ENCODE data around the gene ACOT11. TPM values are rescaled to one million over a fixed set of nuclear protein-coding genes. Genes with fewer than 3 reads are reported as not detected.

ACOT11 gene
- total and polyA plus RNA-seq, 2 of the 4 experiments (the other 2 are of a cell fraction), result 2.5 to 2.7 TPM

- Histone ChIP-seq H3K79me1 (ENCODE audit: low read depth in 1 of 2, low read length in 2 of 2) (no peaks in the 10 kb centered on the region), H3K36me3 (ENCODE audit: control insufficient read depth, insufficient read depth, low read length) (no peaks in the 10 kb centered on the region), H2AFZ (replicated peaks; ENCODE audit: low read length, poor library complexity) (peak overlapping the region; percentile 87), H2BK120ac (ENCODE audit: low read depth, low read length) (no peak overlapping the region), H4K20me1 (ENCODE audit: insufficient read depth, low read length) (no peaks in the 10 kb centered on the region), H2AK5ac (ENCODE audit: low read depth, low read length) (no peak overlapping the region), H2AK9ac (replicated peaks; ENCODE audit: low read depth, low read length, poor library complexity) (peak overlapping the region; percentile 71), H3K4me3 (ENCODE audit: insufficient read depth, low read depth, low read length) (no peak overlapping the region), H3K18ac (ENCODE audit: low read depth, low read length) (no peak overlapping the region), H3K4me1 (ENCODE audit: control insufficient read depth, insufficient read depth, low read length) (peaks cover 3% of the 10 kb centered on the region; the same call in 1 of the 2 replicates), H3K9me1 (ENCODE audit: insufficient read depth, low read length) (no peaks in the 10 kb centered on the region; the same call in 1 of the 2 replicates), H3K23ac (ENCODE audit: low read depth, low read length) (no peak overlapping the region), H3K4ac (ENCODE audit: low read depth, low read length) (peak overlapping the region; percentile 64), H4K5ac (ENCODE audit: low read depth, low read length) (no peak overlapping the region; the same call in 1 of the 2 replicates), H4K91ac (ENCODE audit: insufficient read depth, low read depth, low read length) (no peak overlapping the region; the same call in 1 of the 2 replicates), H4K8ac (ENCODE audit: low read depth in 2 of 2, low read length in 2 of 2) (peak overlapping the region in 1 of 2 experiments; percentile 22; a peak in 1 of 4 replicates), H3K9me3 (ENCODE audit: control insufficient read depth, insufficient read depth, low read length) (no peaks in the 10 kb centered on the region), H3K27me3 (ENCODE audit: control insufficient read depth, insufficient read depth, low read length) (peaks cover 2% of the 10 kb centered on the region; the same call in 1 of the 2 replicates), H3K56ac (ENCODE audit: extremely low read depth, insufficient read depth, low read length) (no peak overlapping the region), H3K4me2 (ENCODE audit: low read depth, low read length) (no peak overlapping the region), H2BK5ac (ENCODE audit: low read depth, low read length, poor library complexity, severe bottlenecking) (no peak overlapping the region), H3K27ac (ENCODE audit: insufficient read depth, low read length) (no peak overlapping the region), H2BK15ac (ENCODE audit: low read depth, low read length) (no peak overlapping the region), H2BK20ac (ENCODE audit: low read depth, low read length) (no peak overlapping the region; the same call in 1 of the 2 replicates), H3K14ac (replicated peaks; ENCODE audit: low read depth, low read length) (0 out of 2 replicates have a peak overlapping the region, but pooled peaks have one; percentile 29), H3K9ac (ENCODE audit: low read depth, low read length) (no peak overlapping the region)
- dilution Hi-C loops (cut with HindIII; ENCODE audit: low sequenced_read_pairs, unreplicated experiment), result no loop called here
- DNase-seq, result no peak
- in situ Hi-C loops (cut with MboI; ENCODE audit: low sequenced_read_pairs), result no loop called here
- WGBS, 2 experiments (ENCODE audit: extremely low coverage in 2 of 2, insufficient read length in 1 of 2), result 72% methylated on average over 4 of the region's 11 CpGs; no CpG with 5 or more reads in 1 of the 2 experiments
- BruUV-seq (replicated peaks), result no TSS peak
- TF ChIP-seq MAFK (IDR thresholded peaks at IDR 0.05; ENCODE audit: low read depth, low read length) (no peak), RFX5 (IDR thresholded peaks at IDR 0.05; ENCODE audit: low read depth, low read length) (no peak), FOS (IDR thresholded peaks at IDR 0.05; ENCODE audit: low read depth, low read length) (no peak), RCOR1 (IDR thresholded peaks at IDR 0.05; ENCODE audit: insufficient replicate concordance, low read length) (no peak), MXI1 (IDR thresholded peaks at IDR 0.05; ENCODE audit: borderline replicate concordance, low read depth, low read length) (no peak), CTCF (conservative IDR thresholded peaks at IDR 0.05; ENCODE audit: low read depth, low read length) (no peak), SMC3 (IDR thresholded peaks at IDR 0.05; ENCODE audit: low read depth, low read length) (no peak), USF2 (IDR thresholded peaks at IDR 0.05; ENCODE audit: low read depth, low read length) (no peak), BHLHE40 (IDR thresholded peaks at IDR 0.05; ENCODE audit: low read depth, low read length) (no peak)
- ATAC-seq (ENCODE audit: low read depth), result no peak; the same call in 1 of the 2 replicates
- intact Hi-C loops (cut with micrococcal nuclease), result no loop called here
- ChIA-PET CTCF (interaction anchor here (0.7 kb wide), 1 partner anchor 16 kb away, joined by 3 read pairs; no protein-coding TSS in a partner anchor), POLR2A (ENCODE audit: unreplicated experiment) (no interaction called here)
These were observed 33.0 kb downstream of the ACOT11 start for GRCh38 chr1:54580856-54581550.
